NCI-H2171 (cell line): ENCODE measurements around the gene ST6GALNAC2.
"Not testable (repeated sequence)": the region's sequence is repeated elsewhere in the genome, so short reads cannot be mapped to it uniquely, and the experiment has no call there.

Experiments used
- DNase-seq: peaks from one replicate; lab custom pipeline; 2025; lab: John Stamatoyannopoulos, UW

The ST6GALNAC2 gene

DNA sequence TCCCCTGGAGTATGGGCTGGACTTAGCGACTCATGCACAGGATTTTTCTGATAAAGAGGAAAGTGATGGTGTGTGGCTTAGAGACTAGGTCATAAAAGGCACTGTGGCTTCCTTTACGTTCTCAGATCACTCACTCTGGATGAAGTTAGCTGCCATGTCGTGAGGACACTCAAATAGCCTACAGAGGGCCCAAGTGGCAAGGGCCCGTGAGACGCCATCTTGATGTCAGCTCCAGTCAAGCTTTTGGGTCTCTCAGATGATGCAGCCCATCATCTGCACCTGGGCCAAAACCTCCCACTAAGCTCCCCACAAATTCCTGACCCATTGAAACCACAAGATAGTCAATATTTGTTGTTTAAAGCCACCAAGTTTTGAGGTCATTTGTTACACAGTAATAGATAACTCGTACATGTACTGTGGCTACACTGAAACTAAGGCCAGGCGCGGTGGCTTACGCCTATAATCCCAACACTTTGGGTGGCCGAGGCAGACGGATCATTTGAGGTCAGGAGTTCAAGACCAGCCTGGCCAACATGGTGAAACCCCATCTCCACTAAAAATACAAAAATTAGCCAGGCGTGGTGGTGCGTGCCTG lies 14.7 kb downstream of the ST6GALNAC2 start:
- no peak for DNase-seq

DNA sequence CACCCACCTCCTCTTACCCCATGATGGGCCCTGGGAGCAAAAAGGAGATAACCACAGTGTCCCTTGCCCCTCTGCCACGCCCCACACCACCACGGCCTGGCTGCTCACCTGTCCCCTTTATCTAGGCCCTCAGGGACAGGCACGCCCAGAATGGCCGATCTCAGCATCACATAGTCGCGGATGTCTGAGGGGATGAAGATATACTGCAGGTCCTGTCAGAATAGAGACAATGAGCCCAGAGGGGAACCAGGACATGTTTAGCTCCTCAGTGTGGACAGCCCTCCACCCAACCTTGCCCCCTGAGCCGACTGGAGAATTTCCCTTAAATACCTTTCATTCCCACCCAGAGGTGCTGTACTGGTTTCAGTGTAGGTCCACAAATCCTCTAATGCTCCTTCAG lies 15.2 kb downstream of the ST6GALNAC2 start:
- no peak for DNase-seq

DNA sequence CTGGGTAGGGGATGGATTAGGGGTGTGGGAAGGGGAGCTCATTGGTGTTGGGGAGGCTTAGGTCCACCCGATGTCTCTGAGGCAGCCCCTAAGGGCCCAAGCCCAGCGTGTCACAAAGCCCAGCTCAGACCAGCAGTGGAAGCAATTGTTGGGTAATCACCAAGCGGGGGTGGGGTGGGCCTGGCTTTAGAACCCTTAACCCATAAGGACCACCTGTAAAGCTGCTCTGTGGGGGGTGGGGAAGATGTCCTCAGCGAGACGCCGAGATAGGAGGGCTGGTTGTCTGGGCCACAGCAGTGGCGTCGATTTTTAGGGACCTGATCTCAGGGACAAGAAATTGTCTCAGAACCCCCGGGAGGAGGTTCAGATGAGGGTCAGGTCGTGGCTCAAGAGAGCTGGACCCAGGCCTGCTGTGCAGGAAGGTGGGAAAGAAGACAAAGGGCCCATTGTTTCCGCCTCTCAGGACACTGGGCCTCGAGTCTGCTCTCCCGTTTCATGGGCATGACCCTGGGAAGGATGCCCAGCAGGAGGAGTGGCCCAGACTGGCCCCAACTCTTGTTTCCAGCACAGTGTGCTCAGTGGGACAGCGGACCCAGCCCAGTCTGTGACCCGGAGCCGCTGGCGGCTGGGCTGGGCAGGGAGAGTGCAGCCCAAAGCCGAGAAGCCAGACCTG lies 15.9 kb downstream of the ST6GALNAC2 start:
- no peak for DNase-seq

DNA sequence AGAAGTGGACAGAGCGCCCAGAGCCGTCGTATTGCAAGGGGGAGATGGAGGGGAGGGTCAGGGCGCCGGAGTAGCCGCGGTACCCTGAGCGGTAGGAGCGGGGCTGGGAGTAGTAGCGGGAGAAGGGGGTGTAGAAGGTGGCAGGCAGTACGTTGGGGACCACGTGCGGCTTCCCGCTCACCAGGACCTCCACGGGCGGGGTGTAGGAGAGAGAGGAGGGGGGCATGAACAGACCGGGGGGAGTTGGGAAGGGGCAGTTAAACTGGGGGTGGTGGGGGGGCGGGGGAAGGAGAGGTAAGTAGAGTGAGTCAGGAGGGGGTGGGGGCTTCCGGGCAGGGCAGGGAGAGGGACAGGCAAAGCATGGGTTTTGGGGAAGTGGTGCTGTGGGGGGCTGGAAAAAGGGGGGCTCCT lies 16.8 kb downstream of the ST6GALNAC2 start:
- DNase-seq = no peak

DNA sequence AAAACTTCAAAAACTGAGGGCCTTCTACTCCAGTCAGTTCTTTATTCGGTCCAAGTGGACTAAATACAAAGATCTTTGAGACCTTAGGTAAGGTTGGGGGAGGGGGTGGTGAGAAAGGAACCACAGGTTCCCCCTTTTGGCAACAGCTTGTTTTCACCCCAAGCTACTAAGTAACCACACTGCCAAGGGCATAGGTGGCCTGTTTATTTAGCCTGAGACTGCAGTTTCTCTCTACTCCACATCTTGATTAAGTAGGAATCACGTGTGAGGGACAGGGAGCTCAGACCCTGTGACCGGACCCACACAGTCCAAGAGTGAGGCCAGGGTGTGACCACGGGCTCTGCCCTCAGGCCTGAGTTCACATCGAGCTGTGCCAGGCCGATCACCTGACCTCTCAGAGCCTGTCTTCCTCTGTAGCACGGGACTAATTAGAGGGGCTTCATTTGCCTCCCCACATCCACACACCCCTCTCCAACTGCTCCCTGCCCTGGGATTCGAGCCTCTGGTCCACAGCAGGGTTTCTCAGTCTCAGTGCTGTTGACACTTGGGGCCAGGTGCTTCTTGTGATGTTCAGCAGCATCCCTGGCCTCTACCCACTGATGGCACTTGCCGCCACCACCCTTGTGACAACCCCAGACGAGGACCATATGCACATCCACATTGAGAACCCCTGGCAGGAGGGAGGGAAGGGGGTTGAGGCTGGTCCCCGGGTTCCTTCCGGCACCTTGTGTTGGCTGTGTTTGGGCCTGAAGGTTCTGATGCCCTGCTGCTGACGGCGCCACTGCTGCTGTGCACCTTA lies 17.8 kb downstream of the ST6GALNAC2 start:
- no peak for DNase-seq

DNA sequence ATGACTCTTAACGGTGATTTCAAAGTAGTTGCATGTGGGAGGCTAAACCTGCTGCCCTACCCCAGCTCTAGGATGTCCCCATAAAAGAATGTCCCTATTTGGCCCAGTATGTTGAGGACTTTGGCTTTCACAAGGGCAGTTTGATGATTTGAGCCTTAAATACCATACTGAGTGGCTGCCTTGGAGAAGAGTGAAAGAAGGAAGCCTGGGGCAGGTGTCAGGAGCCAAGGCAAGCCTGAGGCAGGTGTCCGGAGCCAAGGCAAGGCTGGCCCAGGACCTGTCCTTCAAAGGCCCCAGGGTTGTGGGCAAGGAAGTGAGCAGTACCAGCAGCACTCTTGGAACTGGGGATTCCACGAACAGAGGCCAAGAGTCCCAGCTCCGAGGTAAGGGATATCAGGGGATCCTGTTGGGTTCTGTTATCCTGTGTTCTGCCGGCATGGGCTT lies 18.6 kb downstream of the ST6GALNAC2 start:
- no peak for DNase-seq

DNA sequence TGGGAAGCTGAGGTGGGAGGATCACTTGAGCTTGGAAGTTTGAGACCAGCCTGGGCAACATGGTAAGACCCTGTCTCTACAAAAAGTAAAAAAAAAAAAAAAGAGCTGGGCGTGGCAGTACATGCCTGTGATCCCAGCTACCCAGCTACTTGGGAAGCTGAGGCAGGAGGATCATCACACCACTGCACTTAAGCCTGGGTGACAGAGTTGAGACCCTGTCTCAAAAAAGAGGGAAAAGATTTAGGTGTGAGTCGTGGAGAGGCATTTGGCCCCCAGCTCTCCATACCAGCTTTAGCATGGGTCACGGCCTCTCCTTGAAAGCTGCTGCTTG lies 19.1 kb downstream of the ST6GALNAC2 start:
- DNase-seq = no peak

DNA sequence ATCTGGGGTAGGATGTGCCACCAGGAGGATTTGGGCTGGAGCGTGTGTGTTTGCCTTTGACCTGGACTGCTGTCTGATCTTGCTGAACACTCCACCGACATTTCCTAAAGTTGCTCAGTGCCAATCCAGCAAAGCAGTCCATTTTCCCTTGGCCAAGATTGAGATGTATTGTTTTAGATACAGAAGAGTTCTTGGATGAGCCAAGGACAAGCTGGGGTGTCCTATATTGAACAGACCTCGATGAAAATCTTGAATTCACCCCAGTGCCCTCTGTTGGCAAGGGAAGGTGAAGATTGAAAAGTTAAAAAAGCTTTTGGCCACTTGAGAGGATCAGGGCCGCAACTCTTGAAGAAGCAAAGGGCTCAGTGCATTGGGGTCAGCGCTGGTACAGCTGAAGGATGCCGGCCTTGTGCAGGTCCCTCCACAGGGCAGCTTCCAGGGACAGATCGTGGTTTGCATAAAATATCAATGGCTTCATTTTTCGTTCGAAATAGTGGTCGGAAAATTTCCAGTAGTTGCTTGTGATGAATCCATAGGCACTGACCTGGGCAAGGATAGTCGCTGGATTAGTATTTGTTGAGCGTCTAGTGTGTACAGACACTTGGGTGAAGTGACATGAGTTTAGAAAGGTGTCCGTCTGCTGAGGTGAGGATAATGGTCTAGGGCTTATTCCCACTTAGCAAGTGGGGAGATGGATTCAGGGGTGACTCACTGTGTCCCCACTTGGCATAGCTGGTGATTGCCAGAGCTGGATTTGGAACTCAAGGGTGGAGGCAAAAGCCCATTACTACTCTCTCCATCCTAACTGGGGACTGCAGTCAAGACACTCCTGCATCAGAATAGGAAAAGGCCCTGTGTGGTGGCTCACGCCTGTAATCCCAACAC lies 19.7 kb downstream of the ST6GALNAC2 start:
- DNase-seq = no peak

DNA sequence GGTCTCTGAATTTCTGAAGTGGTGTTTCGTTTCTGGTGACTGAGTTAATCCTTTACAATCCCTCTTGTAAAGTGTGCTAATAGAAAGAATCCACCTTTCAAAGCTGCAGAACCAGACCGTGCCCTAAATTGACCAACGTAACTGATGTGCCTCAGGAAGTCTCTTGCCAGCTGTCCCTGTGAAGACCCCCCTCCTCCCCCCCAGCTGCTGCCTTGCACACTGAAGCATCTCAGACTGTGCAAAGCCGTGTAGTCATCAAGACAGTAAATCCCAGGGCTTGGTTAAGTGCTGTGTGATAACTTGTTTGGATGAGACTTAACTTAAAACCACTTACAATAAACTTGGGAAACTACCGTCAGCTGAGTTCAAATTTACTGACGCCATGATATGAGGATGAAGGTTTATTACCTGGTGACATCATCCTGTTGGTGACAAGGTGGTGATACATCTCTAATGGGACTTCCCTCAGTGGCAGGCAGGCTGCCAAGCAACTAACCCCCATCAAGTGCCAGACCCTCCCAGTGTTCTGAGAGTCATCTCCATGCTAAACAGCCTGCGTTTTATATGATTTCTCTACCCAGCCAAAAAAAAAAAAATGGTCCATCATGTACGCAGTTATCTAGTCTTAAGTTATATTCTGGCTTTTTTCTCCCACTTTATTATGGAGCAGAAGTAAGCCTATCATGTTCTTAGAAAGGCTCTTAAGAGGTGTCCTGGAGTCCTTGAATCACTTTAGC lies 20.5 kb downstream of the ST6GALNAC2 start:
- not testable (repeated sequence) for DNase-seq

DNA sequence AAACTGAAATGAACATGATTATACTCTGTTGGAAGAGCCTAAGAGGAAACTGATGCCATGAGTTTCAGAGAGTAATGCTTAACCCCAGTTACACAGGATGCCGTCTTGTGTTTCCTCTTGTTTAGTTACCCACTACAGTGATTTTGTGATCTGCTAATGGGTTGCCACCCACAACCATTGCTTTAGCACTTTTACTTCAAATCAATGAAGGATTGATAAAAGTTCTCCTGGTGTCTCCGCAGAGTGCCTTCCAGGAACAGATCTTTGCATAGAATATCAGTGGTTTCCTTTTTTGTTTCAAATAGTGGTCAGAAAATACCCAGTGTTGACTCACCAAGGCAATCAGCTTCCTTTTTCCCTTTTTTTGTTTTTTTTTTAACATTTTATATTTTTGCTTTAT lies 22.3 kb downstream of the ST6GALNAC2 start:
- not testable (repeated sequence) for DNase-seq

DNA sequence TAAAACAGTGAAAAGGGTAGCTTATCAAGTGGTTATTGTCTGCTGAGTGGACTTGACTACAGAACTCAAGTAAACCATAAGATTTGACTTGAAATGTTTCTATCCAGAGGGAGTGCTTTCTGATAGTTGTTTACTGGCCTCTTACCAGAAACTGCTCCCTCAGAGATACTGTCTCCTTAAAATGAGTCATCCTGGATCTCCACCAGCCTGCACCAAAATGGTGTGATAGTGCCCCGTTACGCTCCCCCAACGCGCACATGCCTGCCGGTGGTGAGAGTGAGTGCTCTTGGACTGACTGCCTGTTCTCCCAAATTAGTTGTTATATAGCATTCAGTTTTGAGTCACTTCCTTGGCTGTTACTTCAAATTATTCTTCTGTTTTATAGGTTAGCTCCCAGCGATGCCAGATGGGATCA lies 22.9 kb downstream of the ST6GALNAC2 start:
- no peak for DNase-seq

DNA sequence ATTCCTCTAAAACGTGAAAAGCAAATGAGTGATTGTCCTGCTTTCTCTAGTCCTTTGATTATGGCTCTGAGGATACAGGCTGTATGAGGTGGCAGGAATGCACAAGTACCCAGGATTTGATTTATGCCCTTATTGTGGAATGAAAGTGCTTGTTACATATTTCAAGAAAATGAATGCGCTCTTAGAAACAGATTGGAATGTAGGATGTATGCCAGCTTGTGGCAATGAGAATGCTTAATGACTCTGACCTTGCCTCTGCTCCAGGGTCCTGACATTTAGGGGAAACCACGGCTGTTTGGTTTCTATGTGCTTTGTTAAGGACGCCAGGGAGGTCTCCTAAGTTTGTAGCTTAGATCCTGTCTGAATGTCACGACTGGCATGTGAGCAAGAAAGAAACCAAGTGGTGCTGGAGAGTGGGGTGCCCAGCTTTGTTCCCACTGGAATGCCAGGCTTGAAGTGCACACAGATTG lies 23.8 kb downstream of the ST6GALNAC2 start:
- no peak for DNase-seq

DNA sequence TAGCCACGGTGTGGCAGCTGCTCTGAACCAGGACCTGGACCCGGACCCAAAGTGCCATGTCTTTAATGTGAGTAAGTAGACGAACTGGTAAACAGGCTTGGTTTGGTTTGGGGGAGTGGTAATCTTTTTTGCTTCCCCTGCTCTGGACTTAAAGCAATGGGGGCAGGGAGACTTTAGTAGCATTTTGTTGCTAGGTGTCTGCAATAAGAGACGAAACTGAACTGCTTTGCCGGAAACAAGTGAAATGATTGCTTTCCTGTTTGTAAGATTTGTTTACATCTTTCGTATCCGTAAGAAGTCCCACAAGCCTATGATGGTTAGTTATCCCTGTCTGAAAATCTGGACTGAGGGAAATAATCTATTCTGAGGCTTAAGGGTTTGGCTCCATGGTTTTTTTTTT lies 24.3 kb downstream of the ST6GALNAC2 start:
- no peak for DNase-seq

DNA sequence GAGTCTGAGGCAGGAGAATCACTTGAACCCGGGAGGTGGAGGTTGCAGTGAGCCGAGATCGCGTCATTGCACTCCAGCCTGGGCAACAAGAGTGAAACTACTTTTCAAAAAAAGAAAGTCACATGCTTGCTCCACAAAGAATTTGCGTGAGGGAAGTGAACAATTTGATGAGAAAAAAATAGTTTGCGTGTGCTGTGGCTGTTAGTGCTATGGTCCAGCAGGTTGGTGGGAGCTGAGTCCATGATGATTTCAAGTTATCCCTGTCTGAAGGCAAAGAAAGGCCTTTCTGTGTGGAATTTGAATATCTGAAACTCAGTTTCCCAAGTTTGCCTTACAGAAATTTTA lies 24.8 kb downstream of the ST6GALNAC2 start:
- no peak for DNase-seq

DNA sequence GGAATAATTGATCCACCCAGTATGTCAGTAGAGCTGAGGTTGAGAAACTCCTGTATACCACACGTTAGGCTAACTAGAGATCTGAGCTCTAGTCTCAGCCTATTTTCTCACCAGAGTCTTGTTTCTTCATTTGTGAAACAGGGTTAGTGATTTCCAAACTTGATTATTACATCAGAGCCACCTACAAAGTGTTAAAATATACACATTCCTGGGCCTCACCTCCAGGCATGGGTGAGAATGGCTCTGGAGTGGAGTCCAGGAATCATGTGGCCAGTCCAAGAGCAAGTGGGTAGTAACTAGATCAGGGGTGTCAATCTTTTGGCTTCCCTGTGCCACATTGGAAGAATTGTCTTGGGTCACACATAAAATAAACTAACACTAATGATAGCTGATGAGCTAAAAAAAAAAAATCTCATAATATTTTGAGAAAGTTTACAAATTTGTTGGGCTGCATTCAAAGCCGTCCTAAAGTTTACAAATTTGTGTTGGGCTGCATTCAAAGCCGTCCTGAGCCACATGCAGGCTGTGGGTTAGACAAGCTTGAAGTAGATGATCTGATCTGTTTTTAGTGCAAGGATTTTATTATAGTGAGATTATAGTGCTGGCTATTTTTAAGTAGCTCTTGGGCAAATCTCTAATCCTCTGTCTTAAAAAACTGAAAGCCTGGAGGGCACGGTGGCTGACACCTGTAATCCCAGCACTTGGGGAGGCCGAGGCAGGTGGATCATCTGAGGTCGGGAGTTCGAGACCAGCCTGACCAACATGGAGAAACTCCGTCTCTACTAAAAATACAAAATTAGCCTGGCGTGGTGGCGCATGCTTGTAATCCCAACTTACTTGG lies 25.4 kb downstream of the ST6GALNAC2 start:
- no peak for DNase-seq

DNA sequence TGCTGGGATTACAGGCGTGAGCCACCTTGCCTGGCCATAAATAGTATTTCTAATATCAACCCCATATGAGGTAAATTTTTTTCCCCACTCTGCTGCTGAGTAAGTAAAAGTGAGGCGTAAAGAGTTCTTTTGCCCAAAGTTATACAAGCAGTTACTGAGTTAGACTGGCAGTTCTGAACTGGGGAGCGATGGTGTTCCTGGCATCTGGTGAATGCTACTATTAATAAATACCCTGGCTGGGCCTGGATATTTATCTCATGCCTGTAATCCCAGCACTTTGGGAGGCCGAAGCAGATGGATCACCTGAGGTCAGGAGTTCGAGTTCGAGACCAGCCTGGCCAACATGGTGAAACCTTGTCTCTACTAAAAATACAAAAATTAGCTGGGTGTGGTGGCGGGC lies 26.2 kb downstream of the ST6GALNAC2 start:
- not testable (repeated sequence) for DNase-seq

DNA sequence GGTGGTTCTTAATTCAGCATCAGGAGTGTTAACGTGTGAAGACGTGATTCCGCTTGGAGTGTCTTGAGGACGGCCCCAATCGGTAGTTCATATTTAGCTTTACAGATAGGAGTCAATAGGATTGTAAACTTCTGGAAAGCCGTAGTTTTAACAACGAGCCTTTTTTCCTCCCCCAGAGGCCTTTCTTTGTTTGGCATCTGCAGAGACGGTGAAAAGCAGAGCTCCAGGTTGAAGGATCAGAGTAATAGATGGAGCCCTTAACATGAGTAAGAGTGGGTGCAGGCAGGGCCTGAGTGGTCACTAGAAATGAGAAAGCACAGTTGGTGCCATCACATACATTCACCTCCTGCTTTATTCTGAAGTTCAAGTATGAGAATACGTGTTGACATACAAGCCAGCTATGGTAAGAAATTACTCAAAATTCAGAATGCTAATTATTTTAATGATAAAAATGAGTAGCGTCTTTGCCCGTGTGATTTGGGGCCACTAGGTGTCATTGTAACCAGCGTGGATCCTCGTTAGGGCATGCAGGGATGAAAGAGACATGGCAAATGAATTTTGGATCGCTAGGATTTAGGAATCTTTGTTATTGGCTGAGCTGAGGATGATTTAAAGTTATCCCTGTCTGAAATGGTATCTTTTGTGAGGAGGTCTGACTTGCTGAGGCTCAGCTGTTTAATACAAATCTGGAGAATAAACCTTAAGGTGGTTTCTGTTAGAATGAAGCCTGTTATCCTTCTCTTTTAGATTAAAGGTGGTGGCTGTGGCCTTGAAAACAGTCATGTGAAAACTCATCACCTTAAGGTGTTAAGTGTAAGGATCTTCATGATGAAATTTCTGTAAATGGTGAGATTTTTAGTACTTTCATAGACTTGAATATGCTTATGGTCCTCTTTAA lies 27.2 kb downstream of the ST6GALNAC2 start:
- DNase-seq = no peak

DNA sequence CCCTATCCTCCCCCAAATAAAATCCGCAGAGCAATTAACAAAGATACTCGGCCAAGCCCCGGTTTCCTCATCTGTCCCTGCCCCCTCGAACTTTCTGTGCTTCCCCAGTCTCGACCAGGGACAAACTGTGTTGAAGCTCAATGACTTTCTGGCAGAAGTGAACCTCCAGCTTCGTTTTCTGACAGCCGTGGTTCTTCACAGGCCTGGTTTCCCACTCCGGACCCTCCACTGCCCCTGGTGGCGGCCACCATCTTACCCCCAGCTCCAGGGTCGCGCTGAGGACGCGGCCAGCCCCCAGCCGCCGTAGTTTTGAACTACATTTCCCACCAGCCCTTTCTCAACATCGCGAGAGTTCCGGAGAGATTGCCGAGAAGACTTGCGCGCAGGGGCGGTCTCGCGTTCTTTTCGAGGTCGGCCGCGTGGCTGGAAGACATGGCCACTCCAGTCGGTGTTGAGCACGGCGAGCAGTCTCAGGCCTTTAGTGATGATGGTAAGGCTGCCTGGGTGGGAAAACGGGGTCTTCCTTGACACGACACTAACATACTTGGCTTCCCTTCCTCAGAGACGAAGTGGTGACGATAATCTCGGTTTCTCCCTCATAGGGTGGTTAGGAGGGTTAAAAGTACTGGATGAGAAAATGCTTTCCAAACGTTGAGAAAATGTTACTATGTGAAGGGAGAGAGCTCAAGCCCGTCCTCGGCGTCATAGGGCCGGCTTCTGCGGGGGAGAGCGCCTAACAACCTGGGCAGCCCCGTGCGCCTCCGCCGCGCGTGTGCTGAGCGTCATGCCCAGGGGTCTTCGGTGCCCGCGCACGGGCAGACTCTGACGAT lies 28.1 kb downstream of the ST6GALNAC2 start:
- peak; percentile 98 for DNase-seq
